Right cardiac atrium (tissue), 5 donors: Measurements from ENCODE around the gene TP53INP2. TPM values are rescaled to one million over a fixed set of nuclear protein-coding genes. Genes with fewer than 3 reads are reported as not detected.
A peak's percentile ranks its signal among the peaks of the same experiment; 100 is the strongest.
"Not testable (repeated sequence)": the region's sequence is repeated elsewhere in the genome, so short reads cannot be mapped to it uniquely, and the experiment has no call there.

Source experiments
- ATAC-seq, 2 donors: fragments of 200-7000 bp; cut with Tn5 transposase; one replicate each; pipeline versions ENCODE4 v1.8.0 to v1.9.1; 2020; ENCODE audit warnings: moderate library complexity in 2 of 2, mild to moderate bottlenecking in 1 of 2
- DNase-seq, 3 donors: peaks; one replicate each; pipeline ENCODE4 v3.0.0-alpha.2; 2020
- H3K27ac ChIP-seq: one replicate; pipeline ENCODE4 v1.5.1; 2013; ENCODE audit warnings: mild to moderate bottlenecking, low read length, control low read depth, moderate library complexity
- H3K27me3 ChIP-seq: one replicate; pipeline ENCODE4 v1.6.1; 2013; ENCODE audit not compliant: control insufficient read depth, insufficient read depth
- H3K4me1 ChIP-seq: one replicate; pipeline ENCODE4 v1.6.1; 2013; ENCODE audit warnings: low read length; ENCODE audit not compliant: control insufficient read depth, insufficient read depth
- H3K4me3 ChIP-seq: one replicate; pipeline ENCODE4 v1.5.1; 2013; ENCODE audit warnings: low read length, control low read depth
- H3K9me3 ChIP-seq: one replicate; pipeline ENCODE4 v1.6.1; 2013; ENCODE audit warnings: low read length; ENCODE audit not compliant: control insufficient read depth
- WGBS: extraction: QIAGEN DNeasy Blood & Tissue Kit; methylation state at CpG from one replicate; pipeline ENCODE4 v1.1.7; 2013; 5-methylcytosine and 5-hydroxymethylcytosine counted together
- intact Hi-C, 4 donors: fragments of 100-400 bp; cut with DNase I; formaldehyde crosslinking; loops; one replicate each; pipeline versions ENCODE4 v1.11.0 to v1.14.0; 2022 to 2023
- long read RNA-seq, 4 donors: library from polyadenylated mRNA; unstranded; transcript quantifications; one replicate each; pipeline ENCODE4 v2.0.0, GENCODE V29; 2020 to 2021
- polyA plus RNA-seq: library from polyadenylated mRNA; stranded (reverse); fragments of 200-250 nt; gene quantifications from one replicate; pipeline ENCODE4 v1.2.3, GENCODE V29; 2013
- total RNA-seq, 4 donors: library from RNA; stranded (reverse); fragmentation: NEBNext Ultra II Directional; extraction: Animal tissue kit (Norgen Biotek cat#: 25700); gene quantifications; one replicate each; pipeline ENCODE4 v1.2.1, GENCODE V29; 2021
- donor health status: healthy with polysubstance abuse.
- donor health status: DM: no; HTN: yes; CAD: no.
- donor health status: DM: no; HTN: no; CAD: no.
- donor health status: DM: no; HTN: yes; CAD: no; lungs with severe emphysema.
- donor health status: DM: yes; HTN: yes; CAD: no.

Gene TP53INP2
- 100 to 1,000 TPM in 2 of 4 donors, 10 to 100 TPM in 2; 72.7 to 133 (median 113) TPM for total RNA-seq
- 72.0 TPM for polyA plus RNA-seq
- long read RNA-seq, donor 1, full-length matches to known transcripts = 3 of 152 reads
- long read RNA-seq, donor 1, partial matches to known transcripts = 147 of 152 reads
- long read RNA-seq, donor 1, other reads (novel, unspliced or antisense) = 2 of 152 reads
- long read RNA-seq, donor 2, full-length matches to known transcripts = 1 of 30 reads
- long read RNA-seq, donor 2, partial matches to known transcripts = 26 of 30 reads
- long read RNA-seq, donor 2, other reads (novel, unspliced or antisense) = 3 of 30 reads
- long read RNA-seq, donor 3, partial matches to known transcripts = 114 of 115 reads
- long read RNA-seq, donor 3, other reads (novel, unspliced or antisense) = 1 of 115 reads
- long read RNA-seq, donor 4, partial matches to known transcripts = 34 of 35 reads
- long read RNA-seq, donor 4, other reads (novel, unspliced or antisense) = 1 of 35 reads

- DNase-seq (peak; percentile 95 to 98 (median 97)), ATAC-seq (peak; percentile 80 to 85)
- Histone ChIP-seq H3K9me3 (no peaks in the 10 kb centered on the region), H3K27ac (peak within 1 kb of the TSS; percentile 97), H3K27me3 (no peaks in the 10 kb centered on the region), H3K4me3 (peak within 1 kb of the TSS; percentile 76), H3K4me1 (peaks cover 3% of the 10 kb centered on the region)
- under 1% methylated on average over 82 of the region's 82 CpGs for WGBS
- intact Hi-C loops = loop anchor here in 3 of 4 donors (5.0 to 10.0 kb wide), 3 partner anchors 120 to 167 kb away; no protein-coding TSS in a partner anchor
Observed at GRCh38 chr20:34704177-34705007, at the start of gene TP53INP2. TP53INP2 (plus strand) TSS chr20:34704344; CDS start chr20:34708740, 4,396 bp downstream.

GRCh38 chr20:34658654-34659053 lies 45.5 kb upstream of the TP53INP2 start:
- H3K4me3 ChIP-seq, ATAC-seq, H3K4me1 ChIP-seq, H3K27ac ChIP-seq, H3K27me3 ChIP-seq, H3K9me3 ChIP-seq, intact Hi-C loops: not testable (repeated sequence)
- WGBS = 95% methylated on average over 31 of the region's 31 CpGs
- DNase-seq = peak in 1 of 3 donors; percentile 60

GRCh38 chr20:34661811-34662210 lies 42.3 kb upstream of the TP53INP2 start:
- WGBS = 87% methylated on average over 5 of the region's 5 CpGs
- H3K27ac ChIP-seq, ATAC-seq, DNase-seq, H3K4me3 ChIP-seq, intact Hi-C loops, H3K9me3 ChIP-seq, H3K27me3 ChIP-seq, H3K4me1 ChIP-seq: not testable (repeated sequence)

- H3K27ac ChIP-seq = no peak overlapping the region
- ATAC-seq = no peak
- WGBS = 91% methylated on average over 5 of the region's 5 CpGs
- intact Hi-C loops = no loop called here
- no peaks in the 10 kb centered on the region for H3K9me3 ChIP-seq
- no peak overlapping the region for H3K4me3 ChIP-seq
- H3K4me1 ChIP-seq = no peaks in the 10 kb centered on the region
- DNase-seq = no peak
- no peaks in the 10 kb centered on the region for H3K27me3 ChIP-seq
Observed at GRCh38 chr20:34663213-34663943, 40.8 kb upstream of the TP53INP2 start.

GRCh38 chr20:34664751-34665150 lies 39.4 kb upstream of the TP53INP2 start:
- intact Hi-C loops, H3K27ac ChIP-seq, DNase-seq, H3K4me1 ChIP-seq, ATAC-seq, H3K27me3 ChIP-seq, H3K9me3 ChIP-seq, H3K4me3 ChIP-seq: not testable (repeated sequence)
- WGBS = 98% methylated on average over 7 of the region's 7 CpGs

- no peak for ATAC-seq
Observed at GRCh38 chr20:34669094-34669493, 35.0 kb upstream of the TP53INP2 start.

GRCh38 chr20:34673412-34673811 lies 30.7 kb upstream of the TP53INP2 start:
- DNase-seq (no peak), ATAC-seq (no peak)
- H3K4me1 ChIP-seq = no peaks in the 10 kb centered on the region
- no peak overlapping the region for H3K27ac ChIP-seq
- intact Hi-C loops = no loop called here
- 90% methylated on average over 5 of the region's 5 CpGs for WGBS
- no peak overlapping the region for H3K4me3 ChIP-seq
- no peaks in the 10 kb centered on the region for H3K9me3 ChIP-seq
- no peaks in the 10 kb centered on the region for H3K27me3 ChIP-seq

More at GRCh38 chr20:34669094-34669493, 35.0 kb upstream of the TP53INP2 start:
- H3K4me1 ChIP-seq = no peaks in the 10 kb centered on the region
- no peaks in the 10 kb centered on the region for H3K27me3 ChIP-seq
- intact Hi-C loops = no loop called here
- DNase-seq = no peak
- no peak overlapping the region for H3K4me3 ChIP-seq
- H3K9me3 ChIP-seq = no peaks in the 10 kb centered on the region
- no peak overlapping the region for H3K27ac ChIP-seq
- WGBS = 98% methylated on average over 1 of the region's 1 CpG

GRCh38 chr20:34675561-34675960 lies 28.6 kb upstream of the TP53INP2 start:
- intact Hi-C loops = no loop called here
- ATAC-seq (no peak), DNase-seq (no peak)
- no peak overlapping the region for H3K4me3 ChIP-seq
- H3K27ac ChIP-seq = no peak overlapping the region
- no peaks in the 10 kb centered on the region for H3K9me3 ChIP-seq
- WGBS = 19% methylated on average over 3 of the region's 3 CpGs
- H3K27me3 ChIP-seq = no peaks in the 10 kb centered on the region
- no peaks in the 10 kb centered on the region for H3K4me1 ChIP-seq

- WGBS = 1% methylated on average over 14 of the region's 14 CpGs
- ATAC-seq (no peak), DNase-seq (no peak)
- Histone ChIP-seq H3K27me3 (no peaks in the 10 kb centered on the region), H3K4me1 (no peaks in the 10 kb centered on the region), H3K4me3 (peak overlapping the region; percentile 89), H3K9me3 (no peaks in the 10 kb centered on the region), H3K27ac (peak overlapping the region; percentile 45)
- intact Hi-C loops = no loop called here
Observed at GRCh38 chr20:34675993-34676641, 28.0 kb upstream of the TP53INP2 start.

GRCh38 chr20:34676642-34677373 lies 27.3 kb upstream of the TP53INP2 start, which contains the start of gene PIGU:
PIGU (minus strand) TSS chr20:34677092; CDS start chr20:34677085, 7 bp downstream.
- DNase-seq (peak; percentile 96 to 98 (median 98)), ATAC-seq (peak; percentile 100)
- Histone ChIP-seq H3K27me3 (no peaks in the 10 kb centered on the region), H3K4me3 (peak within 1 kb of the TSS; percentile 89), H3K9me3 (no peaks in the 10 kb centered on the region), H3K4me1 (no peaks in the 10 kb centered on the region), H3K27ac (peak within 1 kb of the TSS; percentile 72)
- under 1% methylated on average over 64 of the region's 64 CpGs for WGBS
- intact Hi-C loops = no loop called here
